Gastroesophageal sphincter (tissue), 4 donors: ENCODE results near the gene CYB5R2. TPM values are rescaled to one million over a fixed set of nuclear protein-coding genes. Genes with fewer than 3 reads are reported as not detected.

Experiments used
- ATAC-seq: fragments of 150-250 bp; one replicate; pipeline ENCODE4 v1.9.1; 2016; ENCODE audit warnings: mild to moderate bottlenecking, moderate library complexity
- H3K27ac ChIP-seq, 4 donors: fragments of 200-600 bp; sonication (generic) in 3 of 4; 1 replicate in 3 of 4; 2 replicates in 1 of 4; pipeline ENCODE4 v1.5.1; 2016 to 2019
- H3K27me3 ChIP-seq: fragments of 200-600 bp; sonication (generic); one replicate; pipeline ENCODE4 v1.5.1; 2019
- H3K36me3 ChIP-seq, 2 donors: fragments of 200-600 bp; sonication (generic); one replicate each; pipeline ENCODE4 v1.5.1; 2019; ENCODE audit warnings: control low read depth in 1 of 2
- H3K4me1 ChIP-seq, 3 donors: fragments of 200-600 bp; sonication (generic); 1 replicate in 2 of 3; 2 replicates in 1 of 3; pipeline ENCODE4 v1.5.1; 2016 to 2019; ENCODE audit warnings: control low read depth in 2 of 3
- H3K4me3 ChIP-seq, 2 donors: fragments of 200-600 bp; sonication (generic); one replicate each; pipeline ENCODE4 v1.5.1; 2019; ENCODE audit warnings: mild to moderate bottlenecking in 1 of 2, moderate library complexity in 1 of 2
- H3K9me3 ChIP-seq, 3 donors: fragments of 200-600 bp; sonication (generic); one replicate each; pipeline ENCODE4 v1.5.1; 2017 to 2019; ENCODE audit warnings: control low read depth in 2 of 3
- CTCF ChIP-seq, 4 experiments: fragments of 200-600 bp in 2 of 4; fragments of 450-650 bp in 2 of 4; sonication (generic) in 1 of 4; IDR thresholded peaks; one replicate each; pipeline ENCODE4 v1.5.1; 2017 to 2019; ENCODE audit warnings: antibody characterized with exemption in 4 of 4, mild to moderate bottlenecking in 2 of 4, moderate library complexity in 2 of 4
- EP300 ChIP-seq: sonication (generic); formaldehyde crosslinking; IDR thresholded peaks from one replicate; pipeline ENCODE4 v1.6.1; 2017; ENCODE audit warnings: antibody characterized with exemption, mild to moderate bottlenecking
- POLR2A ChIP-seq, 2 donors: fragments of 450-650 bp; IDR thresholded peaks; one replicate each; pipeline ENCODE4 v1.6.1; 2017; ENCODE audit warnings: antibody characterized with exemption in 2 of 2, mild to moderate bottlenecking in 2 of 2, moderate library complexity in 1 of 2
- POLR2AphosphoS5 ChIP-seq: sonication (generic); formaldehyde crosslinking; IDR thresholded peaks from one replicate; pipeline ENCODE4 v1.6.1; 2017; ENCODE audit warnings: antibody characterized with exemption
- WGBS, 2 donors: methylation state at CpG; one replicate each; pipeline ENCODE4 v1.1.5; 2018; ENCODE audit warnings: low coverage in 1 of 2; 5-methylcytosine and 5-hydroxymethylcytosine counted together
- total RNA-seq, 4 donors: library from RNA; depleted of rRNA; stranded (reverse); fragments of >200 nt; gene quantifications; one replicate each; pipeline ENCODE4 v1.1.0, GENCODE V29; 2016

CYB5R2 gene
- total RNA-seq, 4 donors from 2014 or later = 1.2 to 4.4 (median 2.1) TPM

GRCh38 chr11:7617032-7617431, 56.3 kb downstream of the CYB5R2 start:
- H3K27me3 ChIP-seq = no peaks in the 10 kb centered on the region
- H3K36me3 ChIP-seq = peaks cover 0 to 29% of the 10 kb centered on the region in 2 donors
- no peak overlapping the region for H3K4me3 ChIP-seq
- H3K27ac ChIP-seq = no peak overlapping the region
- H3K9me3 ChIP-seq = no peaks in the 10 kb centered on the region
- TF ChIP-seq POLR2AphosphoS5 = no peak
- TF ChIP-seq EP300 = no peak
- no peak for TF ChIP-seq CTCF (IDR thresholded peaks at IDR 0.05)
- TF ChIP-seq POLR2A (IDR thresholded peaks at IDR 0.05) = no peak
- WGBS, 2 donors = 100% methylated on average over 1 of the region's 8 CpGs; no CpG with 5 or more reads in 1 of the 2 donors
- no peak for ATAC-seq
- H3K4me1 ChIP-seq = no peaks in the 10 kb centered on the region

Other genes with a start within 250 kb of the CYB5R2 start
- 10 to 100 TPM in 1 of 4 donors, 1 to 10 TPM in 3; 3.4 to 10.2 (median 7.6) TPM for gene OLFML1, start 188.0 kb downstream of the CYB5R2 start, total RNA-seq
- 10 to 100 TPM in 3 of 4 donors, 1 to 10 TPM in 1; 8.0 to 26.5 (median 11.3) TPM for gene PPFIBP2, start 159.5 kb downstream of the CYB5R2 start, total RNA-seq
- gene OVCH2, start 33.0 kb upstream of the CYB5R2 start, total RNA-seq = not detected
- not detected for gene OR5P2, start 123.4 kb upstream of the CYB5R2 start, total RNA-seq
- gene OR5P3, start 157.3 kb upstream of the CYB5R2 start, total RNA-seq = not detected